ENCODE measurements around the gene THAP10. TPM values are rescaled to one million over a fixed set of nuclear protein-coding genes. Genes with fewer than 3 reads are reported as not detected.

The THAP10 gene
- total RNA-seq, 1 experiment from 2014 or later, result 4.0 TPM

DNA sequence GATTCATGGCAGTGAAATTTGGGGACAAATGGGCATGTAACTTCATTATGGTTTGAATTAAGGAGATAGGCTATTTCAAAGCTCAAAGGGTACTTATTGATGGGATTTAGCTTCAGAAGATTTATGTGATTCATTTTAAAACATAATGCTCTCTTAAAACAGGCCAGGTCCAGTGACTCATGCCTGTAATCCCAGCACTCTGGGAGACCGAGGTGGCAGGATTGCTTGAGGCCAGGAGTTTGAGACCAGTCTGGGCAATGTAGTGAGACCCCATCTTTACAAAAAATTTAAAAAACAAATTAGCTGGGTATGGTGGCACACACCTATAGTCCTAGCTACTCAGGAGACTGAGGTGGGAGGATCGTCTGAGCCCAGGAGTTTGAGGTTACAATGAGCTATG is 11.5 kb downstream of the THAP10 start:
- CTCF ChIA-PET, result interaction anchor here (0.8 kb wide), 1 partner anchor 56 kb away, joined by 10 read pairs; no protein-coding TSS in a partner anchor
- Mint-ChIP-seq H3K27ac (ENCODE audit: low read depth, unreplicated experiment) (no peak overlapping the region), H3K9me3 (ENCODE audit: unreplicated experiment) (no peaks in the 10 kb centered on the region), H3K36me3 (ENCODE audit: insufficient read depth, unreplicated experiment) (no peaks in the 10 kb centered on the region), H3K4me1 (ENCODE audit: insufficient read depth, unreplicated experiment) (no peaks in the 10 kb centered on the region), H3K4me3 (ENCODE audit: unreplicated experiment) (no peak overlapping the region), H3K27me3 (ENCODE audit: insufficient read depth, unreplicated experiment) (no peaks in the 10 kb centered on the region)
- BruUV-seq (replicated peaks), result no TSS peak
- intact Hi-C loops (cut with micrococcal nuclease), result no loop called here
- DNase-seq (ENCODE audit: unreplicated experiment), result no peak
- POLR2A ChIA-PET, result no interaction called here
- TF ChIP-seq, protein P1, sequence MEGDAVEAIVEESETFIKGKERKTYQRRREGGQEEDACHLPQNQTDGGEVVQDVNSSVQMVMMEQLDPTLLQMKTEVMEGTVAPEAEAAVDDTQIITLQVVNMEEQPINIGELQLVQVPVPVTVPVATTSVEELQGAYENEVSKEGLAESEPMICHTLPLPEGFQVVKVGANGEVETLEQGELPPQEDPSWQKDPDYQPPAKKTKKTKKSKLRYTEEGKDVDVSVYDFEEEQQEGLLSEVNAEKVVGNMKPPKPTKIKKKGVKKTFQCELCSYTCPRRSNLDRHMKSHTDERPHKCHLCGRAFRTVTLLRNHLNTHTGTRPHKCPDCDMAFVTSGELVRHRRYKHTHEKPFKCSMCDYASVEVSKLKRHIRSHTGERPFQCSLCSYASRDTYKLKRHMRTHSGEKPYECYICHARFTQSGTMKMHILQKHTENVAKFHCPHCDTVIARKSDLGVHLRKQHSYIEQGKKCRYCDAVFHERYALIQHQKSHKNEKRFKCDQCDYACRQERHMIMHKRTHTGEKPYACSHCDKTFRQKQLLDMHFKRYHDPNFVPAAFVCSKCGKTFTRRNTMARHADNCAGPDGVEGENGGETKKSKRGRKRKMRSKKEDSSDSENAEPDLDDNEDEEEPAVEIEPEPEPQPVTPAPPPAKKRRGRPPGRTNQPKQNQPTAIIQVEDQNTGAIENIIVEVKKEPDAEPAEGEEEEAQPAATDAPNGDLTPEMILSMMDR (IDR thresholded peaks at IDR 0.05; ENCODE audit: unreplicated experiment), result no peak

DNA sequence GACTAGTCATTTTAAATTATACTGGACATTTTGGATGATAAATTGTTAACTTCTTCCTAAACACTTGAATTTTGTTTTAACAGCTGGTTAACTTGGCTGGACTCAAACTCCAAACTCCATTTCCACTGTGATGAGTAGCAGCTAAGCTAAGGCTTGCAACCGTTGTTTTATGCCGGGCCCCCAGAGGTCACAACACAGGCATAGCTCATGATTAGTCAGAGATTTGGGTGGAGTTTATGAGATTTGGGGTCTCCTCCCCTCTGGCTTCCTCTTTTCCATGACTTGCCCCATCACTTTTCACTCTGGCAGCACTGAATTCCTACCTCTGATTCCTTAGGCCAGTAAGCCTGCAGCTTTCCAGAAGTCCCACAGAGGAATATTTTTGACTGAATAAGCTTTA is 12.8 kb downstream of the THAP10 start:
- CTCF ChIA-PET, result interaction anchor here (0.9 to 3.1 kb wide), 3 partner anchors 11 to 54 kb away, joined by 3 to 21 read pairs (median 3); no protein-coding TSS in a partner anchor
- Mint-ChIP-seq H3K4me3 (ENCODE audit: unreplicated experiment) (no peak overlapping the region), H3K9me3 (ENCODE audit: unreplicated experiment) (no peaks in the 10 kb centered on the region), H3K36me3 (ENCODE audit: insufficient read depth, unreplicated experiment) (no peaks in the 10 kb centered on the region), H3K4me1 (ENCODE audit: insufficient read depth, unreplicated experiment) (peaks cover 7% of the 10 kb centered on the region), H3K27ac (ENCODE audit: low read depth, unreplicated experiment) (no peak overlapping the region), H3K27me3 (ENCODE audit: insufficient read depth, unreplicated experiment) (no peaks in the 10 kb centered on the region)
- POLR2A ChIA-PET, result interaction anchor here (1.4 kb wide), 1 partner anchor 16 kb away, joined by 5 read pairs; no protein-coding TSS in a partner anchor
- no TSS peak for BruUV-seq (replicated peaks)
- intact Hi-C loops (cut with micrococcal nuclease), result loop anchor here (5.0 to 10.0 kb wide), 2 partner anchors 125 to 202 kb away; no protein-coding TSS in a partner anchor
- DNase-seq (ENCODE audit: unreplicated experiment), result no peak
- TF ChIP-seq, protein P1 (IDR thresholded peaks at IDR 0.05; ENCODE audit: unreplicated experiment), result no peak

DNA sequence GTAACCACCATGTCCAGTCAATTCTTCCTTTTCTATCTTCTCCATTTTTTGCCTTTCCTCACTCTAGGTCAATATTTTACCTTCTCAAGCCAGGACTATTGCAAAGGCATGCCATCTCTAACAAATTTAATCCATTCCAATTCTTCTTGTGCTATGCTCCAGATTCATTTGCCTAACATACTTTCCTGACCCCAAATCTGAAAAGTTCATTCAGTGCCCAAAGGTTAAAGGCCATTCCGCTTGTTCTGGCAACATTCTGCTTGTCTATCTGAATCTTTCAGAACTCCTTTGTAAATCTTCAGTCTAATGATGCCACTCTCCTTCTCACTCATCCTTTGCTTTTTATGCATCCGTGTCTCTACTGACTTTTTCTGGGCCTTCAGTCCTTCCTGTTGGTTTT is 15.6 kb downstream of the THAP10 start:
- Mint-ChIP-seq H3K27ac (ENCODE audit: low read depth, unreplicated experiment) (no peak overlapping the region), H3K36me3 (ENCODE audit: insufficient read depth, unreplicated experiment) (no peaks in the 10 kb centered on the region), H3K9me3 (ENCODE audit: unreplicated experiment) (no peaks in the 10 kb centered on the region), H3K27me3 (ENCODE audit: insufficient read depth, unreplicated experiment) (no peaks in the 10 kb centered on the region), H3K4me3 (ENCODE audit: unreplicated experiment) (no peak overlapping the region), H3K4me1 (ENCODE audit: insufficient read depth, unreplicated experiment) (peaks cover 7% of the 10 kb centered on the region)
- no peak for DNase-seq (ENCODE audit: unreplicated experiment)
- intact Hi-C loops (cut with micrococcal nuclease), result loop anchor here (5.0 to 10.0 kb wide), 2 partner anchors 122 to 199 kb away; no protein-coding TSS in a partner anchor
- BruUV-seq (replicated peaks), result no TSS peak
- TF ChIP-seq, protein P1 (IDR thresholded peaks at IDR 0.05; ENCODE audit: unreplicated experiment), result no peak
- ChIA-PET POLR2A (no interaction called here), CTCF (interaction anchor here (0.9 kb wide), 1 partner anchor 59 kb away, joined by 4 read pairs; no protein-coding TSS in a partner anchor)

DNA sequence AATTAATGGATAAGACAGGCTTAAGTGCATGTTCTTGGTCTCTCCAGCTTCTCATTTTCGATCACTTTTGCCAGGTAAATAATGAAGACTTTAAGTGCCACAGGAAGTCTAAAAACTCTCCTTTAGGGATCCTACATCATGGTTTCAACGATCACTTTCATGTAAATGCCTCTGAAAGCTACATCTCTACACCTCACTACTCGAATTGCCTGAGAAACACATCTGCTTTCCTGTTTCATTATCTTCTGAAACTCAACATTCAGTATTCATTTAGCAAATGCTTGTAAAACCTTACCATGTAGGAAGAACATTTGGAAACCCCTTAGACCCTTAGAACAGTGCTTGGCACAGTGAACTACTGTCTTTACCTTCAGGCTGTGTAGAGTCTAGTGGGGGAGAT is 16.2 kb downstream of the THAP10 start:
- H3K9me3 Mint-ChIP-seq (ENCODE audit: unreplicated experiment), result no peaks in the 10 kb centered on the region
- BruUV-seq (replicated peaks), result no TSS peak
- intact Hi-C loops (cut with micrococcal nuclease), result loop anchor here (5.0 to 10.0 kb wide), 2 partner anchors 121 to 199 kb away; no protein-coding TSS in a partner anchor

More for the DNA sequence above, 16.2 kb downstream of the THAP10 start:
- Mint-ChIP-seq H3K27ac (ENCODE audit: low read depth, unreplicated experiment) (no peak overlapping the region), H3K4me3 (ENCODE audit: unreplicated experiment) (no peak overlapping the region), H3K36me3 (ENCODE audit: insufficient read depth, unreplicated experiment) (no peaks in the 10 kb centered on the region), H3K4me1 (ENCODE audit: insufficient read depth, unreplicated experiment) (peaks cover 7% of the 10 kb centered on the region), H3K27me3 (ENCODE audit: insufficient read depth, unreplicated experiment) (no peaks in the 10 kb centered on the region)
- POLR2A ChIA-PET, result interaction anchor here (2.3 kb wide), 1 partner anchor 9 kb away, joined by 8 read pairs; no protein-coding TSS in a partner anchor
- CTCF ChIA-PET, result interaction anchor here (0.9 to 5.0 kb wide), 6 partner anchors 17 to 211 kb away, joined by 4 to 109 read pairs (median 6); partner anchors contain the start of gene LRRC49
- no peak for DNase-seq (ENCODE audit: unreplicated experiment)
- TF ChIP-seq, protein P1 (IDR thresholded peaks at IDR 0.05; ENCODE audit: unreplicated experiment), result no peak

All from MCF 10A (cell line).